Sigmoid colon (tissue), 3 donors: ENCODE data around the gene SND1.

ENCODE experiments used
- POLR2A ChIP-seq, 2 donors: fragments of 450-650 bp; IDR thresholded peaks; one replicate each; pipeline ENCODE4 v1.6.1; 2016; ENCODE audit warnings: antibody characterized with exemption in 2 of 2, mild to moderate bottlenecking in 2 of 2, moderate library complexity in 2 of 2
- TF ChIP-seq, protein P1 (sequence below), 4 experiments: fragments of 450-650 bp in 3 of 4; fragments of 200-600 bp in 1 of 4; IDR thresholded peaks; one replicate each; pipeline ENCODE4 v1.5.1; 2016 to 2019; ENCODE audit warnings: antibody characterized with exemption in 4 of 4, mild to moderate bottlenecking in 3 of 4, moderate library complexity in 2 of 4

DNA sequence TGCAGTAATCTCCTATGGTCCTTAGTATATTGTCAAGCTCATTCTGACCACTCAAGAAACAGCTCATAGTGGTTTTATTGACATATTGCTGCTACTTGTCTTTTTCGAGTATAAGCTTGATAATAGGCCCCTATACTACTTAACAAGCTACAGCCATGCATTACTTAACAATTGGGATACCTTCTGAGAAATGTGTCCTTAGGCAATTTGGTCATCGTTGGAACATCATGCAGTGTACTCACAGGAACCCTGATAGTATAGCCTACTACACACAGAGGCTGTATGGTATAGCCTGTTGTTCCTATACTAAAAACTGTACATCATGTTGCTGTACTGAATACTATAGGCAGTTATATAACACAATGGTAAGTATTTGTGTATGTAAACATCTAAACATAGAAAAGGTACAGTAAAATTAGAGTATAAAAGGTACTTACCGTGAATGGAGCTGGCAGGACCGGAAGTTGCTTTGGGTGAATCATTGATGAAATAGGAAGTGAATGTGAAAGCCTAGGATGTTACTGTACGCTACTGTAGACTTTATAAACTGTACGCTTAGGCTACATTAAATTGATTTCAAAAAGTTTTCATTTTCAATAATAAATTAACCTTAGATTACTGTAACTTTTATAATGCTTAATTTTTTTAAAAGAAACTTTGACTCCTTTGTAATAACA, 218.4 kb downstream of the SND1 start:
- TF ChIP-seq, protein P1, sequence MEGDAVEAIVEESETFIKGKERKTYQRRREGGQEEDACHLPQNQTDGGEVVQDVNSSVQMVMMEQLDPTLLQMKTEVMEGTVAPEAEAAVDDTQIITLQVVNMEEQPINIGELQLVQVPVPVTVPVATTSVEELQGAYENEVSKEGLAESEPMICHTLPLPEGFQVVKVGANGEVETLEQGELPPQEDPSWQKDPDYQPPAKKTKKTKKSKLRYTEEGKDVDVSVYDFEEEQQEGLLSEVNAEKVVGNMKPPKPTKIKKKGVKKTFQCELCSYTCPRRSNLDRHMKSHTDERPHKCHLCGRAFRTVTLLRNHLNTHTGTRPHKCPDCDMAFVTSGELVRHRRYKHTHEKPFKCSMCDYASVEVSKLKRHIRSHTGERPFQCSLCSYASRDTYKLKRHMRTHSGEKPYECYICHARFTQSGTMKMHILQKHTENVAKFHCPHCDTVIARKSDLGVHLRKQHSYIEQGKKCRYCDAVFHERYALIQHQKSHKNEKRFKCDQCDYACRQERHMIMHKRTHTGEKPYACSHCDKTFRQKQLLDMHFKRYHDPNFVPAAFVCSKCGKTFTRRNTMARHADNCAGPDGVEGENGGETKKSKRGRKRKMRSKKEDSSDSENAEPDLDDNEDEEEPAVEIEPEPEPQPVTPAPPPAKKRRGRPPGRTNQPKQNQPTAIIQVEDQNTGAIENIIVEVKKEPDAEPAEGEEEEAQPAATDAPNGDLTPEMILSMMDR (IDR thresholded peaks at IDR 0.05) = no peak
- no peak for TF ChIP-seq POLR2A (IDR thresholded peaks at IDR 0.05)
